Osteocyte (in vitro differentiated cells): ENCODE measurements around the gene GFY. TPM values are rescaled to one million over a fixed set of nuclear protein-coding genes. Genes with fewer than 3 reads are reported as not detected.

Experiments
- DNase-seq: peaks from one replicate; pipeline ENCODE4 v3.0.0; 2021; ENCODE audit warnings: mixed read lengths; ENCODE audit not compliant: unreplicated experiment; ENCODE audit errors: extremely low spot score
- H3K27ac Mint-ChIP-seq: one replicate; pipeline ENCODE4 v1.8.0; 2021; ENCODE audit warnings: mild to moderate bottlenecking, mixed read lengths; ENCODE audit not compliant: unreplicated experiment
- H3K27me3 Mint-ChIP-seq: one replicate; pipeline ENCODE4 v1.8.0; 2021; ENCODE audit warnings: mixed read lengths; ENCODE audit not compliant: unreplicated experiment
- H3K36me3 Mint-ChIP-seq: one replicate; pipeline ENCODE4 v1.8.0; 2021; ENCODE audit warnings: mixed read lengths; ENCODE audit not compliant: unreplicated experiment
- H3K4me1 Mint-ChIP-seq: one replicate; pipeline ENCODE4 v1.8.0; 2021; ENCODE audit warnings: mixed read lengths; ENCODE audit not compliant: unreplicated experiment
- H3K4me3 Mint-ChIP-seq: one replicate; pipeline ENCODE4 v1.8.0; 2021; ENCODE audit warnings: mild to moderate bottlenecking, moderate library complexity, mixed read lengths; ENCODE audit not compliant: unreplicated experiment
- H3K9me3 Mint-ChIP-seq: one replicate; pipeline ENCODE4 v1.8.0; 2021; ENCODE audit warnings: mixed read lengths; ENCODE audit not compliant: unreplicated experiment
- total RNA-seq: library from RNA; stranded (reverse); gene quantifications from 2 replicates; pipeline ENCODE4 v1.2.1, GENCODE V29; 2021
- TF ChIP-seq, protein P1 (sequence below): fragments of 200-600 bp; sonication (generic); IDR thresholded peaks from 2 replicates; pipeline ENCODE4 v1.5.0; 2021; ENCODE audit warnings: antibody characterized with exemption, mild to moderate bottlenecking, moderate library complexity

GFY gene
- total RNA-seq, 1 donor from 2014 or later: not detected

DNA sequence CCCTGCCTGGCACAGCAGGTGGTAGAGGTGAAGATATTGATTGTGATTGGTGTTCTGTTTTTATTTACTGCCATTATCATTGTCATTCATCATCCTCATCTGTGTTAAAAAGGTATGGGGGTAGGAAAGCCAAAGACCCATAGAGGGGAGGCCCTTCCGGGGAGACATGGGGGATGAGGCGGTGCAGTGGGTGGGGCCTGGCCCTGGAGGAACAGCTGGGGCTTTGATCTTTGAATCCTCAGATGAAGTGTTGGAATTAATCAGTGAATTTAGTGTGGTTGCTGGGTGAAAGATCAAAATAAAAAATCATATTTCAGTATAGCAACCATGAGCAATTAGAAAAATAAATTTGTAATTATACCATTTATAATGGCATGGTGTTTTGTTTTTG lies 9.4 kb upstream of the GFY start:
- TF ChIP-seq, protein P1, sequence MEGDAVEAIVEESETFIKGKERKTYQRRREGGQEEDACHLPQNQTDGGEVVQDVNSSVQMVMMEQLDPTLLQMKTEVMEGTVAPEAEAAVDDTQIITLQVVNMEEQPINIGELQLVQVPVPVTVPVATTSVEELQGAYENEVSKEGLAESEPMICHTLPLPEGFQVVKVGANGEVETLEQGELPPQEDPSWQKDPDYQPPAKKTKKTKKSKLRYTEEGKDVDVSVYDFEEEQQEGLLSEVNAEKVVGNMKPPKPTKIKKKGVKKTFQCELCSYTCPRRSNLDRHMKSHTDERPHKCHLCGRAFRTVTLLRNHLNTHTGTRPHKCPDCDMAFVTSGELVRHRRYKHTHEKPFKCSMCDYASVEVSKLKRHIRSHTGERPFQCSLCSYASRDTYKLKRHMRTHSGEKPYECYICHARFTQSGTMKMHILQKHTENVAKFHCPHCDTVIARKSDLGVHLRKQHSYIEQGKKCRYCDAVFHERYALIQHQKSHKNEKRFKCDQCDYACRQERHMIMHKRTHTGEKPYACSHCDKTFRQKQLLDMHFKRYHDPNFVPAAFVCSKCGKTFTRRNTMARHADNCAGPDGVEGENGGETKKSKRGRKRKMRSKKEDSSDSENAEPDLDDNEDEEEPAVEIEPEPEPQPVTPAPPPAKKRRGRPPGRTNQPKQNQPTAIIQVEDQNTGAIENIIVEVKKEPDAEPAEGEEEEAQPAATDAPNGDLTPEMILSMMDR: no peak
- no peak for DNase-seq
- Mint-ChIP-seq H3K9me3 (no peaks in the 10 kb centered on the region), H3K27ac (no peak overlapping the region), H3K27me3 (peaks cover 44% of the 10 kb centered on the region), H3K4me1 (peaks cover 1% of the 10 kb centered on the region), H3K4me3 (no peak overlapping the region), H3K36me3 (no peaks in the 10 kb centered on the region)

DNA sequence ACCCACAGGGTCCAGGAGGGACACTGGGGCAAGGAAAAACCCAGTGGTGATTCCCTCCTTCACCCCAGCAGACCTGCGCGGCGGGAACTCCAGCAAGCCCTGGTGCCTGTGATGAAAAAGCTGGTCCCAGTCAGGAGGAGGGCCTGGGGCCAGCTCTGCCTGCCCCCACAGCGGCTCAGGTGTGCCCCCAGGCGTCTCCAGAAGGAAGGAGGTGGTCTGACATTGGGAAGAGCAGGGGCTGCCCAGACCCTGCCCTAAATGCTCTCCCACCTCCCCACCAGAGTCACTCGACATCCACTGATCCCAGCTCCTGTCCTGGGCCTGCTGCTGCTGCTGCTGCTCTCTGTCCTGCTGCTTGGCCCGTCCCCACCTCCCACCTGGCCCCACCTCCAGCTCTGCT lies 8.1 kb upstream of the GFY start:
- H3K9me3 Mint-ChIP-seq: no peaks in the 10 kb centered on the region
- H3K4me1 Mint-ChIP-seq: peaks cover 11% of the 10 kb centered on the region
- no peak overlapping the region for H3K4me3 Mint-ChIP-seq
- no peak for DNase-seq
- TF ChIP-seq, protein P1: no peak
- H3K27ac Mint-ChIP-seq: no peak overlapping the region
- H3K36me3 Mint-ChIP-seq: no peaks in the 10 kb centered on the region
- H3K27me3 Mint-ChIP-seq: peaks cover 55% of the 10 kb centered on the region

DNA sequence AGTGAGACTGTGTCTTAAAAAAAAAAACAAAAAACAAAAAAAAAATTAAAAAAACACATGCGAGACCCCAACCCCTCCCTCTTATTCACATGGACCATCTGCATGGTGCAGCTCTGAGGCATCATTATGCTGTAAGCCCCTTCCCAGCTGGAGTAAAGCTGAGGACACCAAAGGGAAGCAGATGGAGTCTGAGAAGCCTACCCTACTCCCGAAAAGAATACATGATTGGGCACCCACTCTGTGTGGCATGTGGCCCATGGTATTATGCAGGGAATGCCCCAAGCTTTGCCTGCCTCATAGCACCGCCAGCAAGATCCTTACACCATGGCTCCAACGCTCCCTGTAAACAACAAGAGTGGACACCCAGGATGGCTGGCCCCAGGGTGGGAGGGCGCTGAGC lies 6.7 kb upstream of the GFY start:
- TF ChIP-seq, protein P1: no peak
- Mint-ChIP-seq H3K27me3 (peaks cover 63% of the 10 kb centered on the region), H3K9me3 (no peaks in the 10 kb centered on the region), H3K4me3 (no peak overlapping the region), H3K36me3 (no peaks in the 10 kb centered on the region), H3K27ac (no peak overlapping the region), H3K4me1 (peaks cover 18% of the 10 kb centered on the region)
- DNase-seq: no peak

DNA sequence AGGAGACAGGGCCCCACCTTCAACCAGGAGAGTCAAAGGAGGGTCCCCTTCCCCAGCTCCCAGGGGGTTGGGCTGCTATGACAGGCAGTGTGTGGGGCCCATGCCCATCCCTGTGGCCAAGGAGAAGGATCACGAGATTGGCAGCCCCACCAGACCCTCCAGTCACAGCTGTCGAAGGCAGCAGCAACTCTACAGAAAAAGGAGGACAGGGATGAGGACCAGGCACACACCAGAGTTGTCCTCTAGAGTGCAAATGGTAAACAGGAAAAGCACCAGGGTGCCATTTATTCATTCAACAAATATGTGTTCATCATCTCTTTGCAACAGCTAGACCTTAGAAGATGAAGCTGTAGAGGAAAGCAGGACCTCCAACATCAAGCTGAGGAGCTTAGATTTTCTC lies 6.0 kb upstream of the GFY start:
- Mint-ChIP-seq H3K4me1 (peaks cover 23% of the 10 kb centered on the region), H3K4me3 (no peak overlapping the region), H3K36me3 (no peaks in the 10 kb centered on the region), H3K27me3 (peaks cover 70% of the 10 kb centered on the region), H3K9me3 (no peaks in the 10 kb centered on the region), H3K27ac (no peak overlapping the region)
- TF ChIP-seq, protein P1: no peak
- no peak for DNase-seq

DNA sequence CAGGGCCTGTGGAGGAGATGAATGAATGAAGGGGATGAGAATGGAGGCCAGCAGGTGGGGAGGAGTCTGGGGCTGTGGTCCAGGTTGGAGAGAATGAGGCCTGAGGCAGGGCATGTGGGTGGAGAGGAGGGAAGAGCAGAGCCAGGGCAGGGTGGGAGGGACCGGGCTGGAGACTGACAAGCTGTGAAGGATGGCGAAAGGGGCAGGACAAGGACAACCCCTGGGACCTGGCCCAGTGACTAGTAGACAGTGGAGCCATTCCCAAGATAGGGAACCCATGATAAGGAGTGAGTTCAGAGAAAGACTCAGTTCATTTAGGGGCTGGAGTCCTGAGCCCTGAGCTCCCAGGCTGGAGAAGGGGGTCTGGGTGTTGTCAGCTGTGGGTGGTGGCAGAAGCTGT lies 5.0 kb upstream of the GFY start:
- Mint-ChIP-seq H3K9me3 (no peaks in the 10 kb centered on the region), H3K4me1 (peaks cover 23% of the 10 kb centered on the region), H3K27me3 (peaks cover 80% of the 10 kb centered on the region), H3K4me3 (no peak overlapping the region), H3K27ac (no peak overlapping the region), H3K36me3 (no peaks in the 10 kb centered on the region)
- TF ChIP-seq, protein P1: no peak
- no peak for DNase-seq
